HEK293 (cell line): Measurements from ENCODE around the gene GLIPR1L2.

Source experiments
- CTCF ChIA-PET: fragments of 350-600 bp; formaldehyde crosslinking; extraction: SDS; loops from one replicate; lab custom pipeline; 2021; ENCODE audit warnings: antibody characterized with exemption; lab: Yijun Ruan, JAX
- POLR2A ChIA-PET: fragments of 300-600 bp; formaldehyde crosslinking; extraction: SDS; loops from one replicate; lab custom pipeline; 2020; ENCODE audit warnings: antibody characterized with exemption, inconsistent platforms; lab: Yijun Ruan, JAX
- H3K27ac ChIP-seq: fragments of 200-500 bp; sonication (Bioruptor generic); 2 replicates; pipeline ENCODE4 v1.5.1; 2014; ENCODE audit warnings: low read depth, low read length, control low read depth, inconsistent platforms; ENCODE audit errors: extremely low read depth
- H3K36me3 ChIP-seq, 2 experiments: fragments of 200-500 bp in 1 of 2; sonication (Bioruptor generic) in 1 of 2; 1 replicate in 1 of 2; 2 replicates in 1 of 2; pipeline ENCODE4 v1.5.1; 2014 to 2017; ENCODE audit warnings: inconsistent platforms in 2 of 2, low read length in 2 of 2; ENCODE audit not compliant: control insufficient read depth in 2 of 2, insufficient read depth in 1 of 2
- H3K4me1 ChIP-seq: fragments of 200-500 bp; sonication (Bioruptor generic); 2 replicates; pipeline ENCODE4 v1.5.1; 2014; ENCODE audit warnings: mild to moderate bottlenecking, low read length, inconsistent platforms; ENCODE audit not compliant: control insufficient read depth, insufficient read depth
- H3K4me3 ChIP-seq: 2 replicates; pipeline ENCODE4 v1.5.1; 2011; ENCODE audit warnings: low read depth, mild to moderate bottlenecking, control low read depth, low read length, moderate library complexity
- H3K9me3 ChIP-seq: fragments of 200-500 bp; sonication (Bioruptor generic); 2 replicates; pipeline ENCODE4 v1.5.1; 2014; ENCODE audit warnings: low read depth, low read length, inconsistent platforms; ENCODE audit not compliant: control insufficient read depth, insufficient read depth
- BCL11B ChIP-seq: fragments of 450-650 bp; formaldehyde crosslinking; IDR thresholded peaks from 2 replicates; pipeline ENCODE4 v1.5.1; 2016; ENCODE audit warnings: low read depth, missing biosample characterization, missing genetic modification characterization
- EGR2 ChIP-seq: fragments of 450-650 bp; formaldehyde crosslinking; IDR thresholded peaks from 2 replicates; pipeline ENCODE4 v1.5.1; 2016; ENCODE audit warnings: low read depth, missing biosample characterization, missing genetic modification characterization
- SP3 ChIP-seq: fragments of 450-650 bp; formaldehyde crosslinking; IDR thresholded peaks from 2 replicates; pipeline ENCODE4 v1.5.1; 2016; ENCODE audit warnings: missing biosample characterization, missing genetic modification characterization
- YY1 ChIP-seq: fragments of 450-650 bp; formaldehyde crosslinking; IDR thresholded peaks from 2 replicates; pipeline ENCODE4 v1.5.1; 2018; ENCODE audit warnings: missing biosample characterization, missing genetic modification characterization
- ZBTB7A ChIP-seq: fragments of 450-650 bp; formaldehyde crosslinking; IDR thresholded peaks from 2 replicates; pipeline ENCODE4 v1.5.1; 2016; ENCODE audit warnings: low read depth, missing biosample characterization, missing genetic modification characterization
- ZNF10 ChIP-seq: fragments of 450-650 bp; formaldehyde crosslinking; IDR thresholded peaks from 2 replicates; pipeline ENCODE4 v1.5.1; 2017; ENCODE audit warnings: missing biosample characterization, missing genetic modification characterization
- ZNF174 ChIP-seq: fragments of 450-650 bp; formaldehyde crosslinking; IDR thresholded peaks from 2 replicates; pipeline ENCODE4 v1.5.0; 2017; ENCODE audit warnings: missing biosample characterization, mild to moderate bottlenecking, missing genetic modification characterization
- ZNF184 ChIP-seq: fragments of 450-650 bp; IDR thresholded peaks from 2 replicates; pipeline ENCODE4 v1.5.1; 2018; ENCODE audit warnings: missing biosample characterization, mild to moderate bottlenecking, missing genetic modification characterization
- ZNF223 ChIP-seq: fragments of 450-650 bp; formaldehyde crosslinking; IDR thresholded peaks from 2 replicates; pipeline ENCODE4 v1.5.1; 2016; ENCODE audit warnings: missing biosample characterization, missing genetic modification characterization
- ZNF302 ChIP-seq: fragments of 450-650 bp; formaldehyde crosslinking; IDR thresholded peaks from 2 replicates; pipeline ENCODE4 v1.5.1; 2016; ENCODE audit warnings: missing biosample characterization, missing genetic modification characterization, low read depth
- ZNF510 ChIP-seq: fragments of 450-650 bp; formaldehyde crosslinking; IDR thresholded peaks from 2 replicates; pipeline ENCODE4 v1.5.1; 2018; ENCODE audit warnings: mild to moderate bottlenecking, missing genetic modification characterization, missing biosample characterization; ENCODE audit not compliant: insufficient replicate concordance
- ZNF548 ChIP-seq: fragments of 450-650 bp; formaldehyde crosslinking; IDR thresholded peaks from 2 replicates; pipeline ENCODE4 v1.5.1; 2016; ENCODE audit warnings: missing biosample characterization, missing genetic modification characterization
- ZNF621 ChIP-seq: fragments of 450-650 bp; formaldehyde crosslinking; IDR thresholded peaks from 2 replicates; pipeline ENCODE4 v1.5.1; 2017; ENCODE audit warnings: missing biosample characterization, missing genetic modification characterization
- ZNF624 ChIP-seq: fragments of 450-650 bp; formaldehyde crosslinking; IDR thresholded peaks from 2 replicates; pipeline ENCODE4 v1.5.1; 2017; ENCODE audit warnings: missing biosample characterization, missing genetic modification characterization
- ZNF658 ChIP-seq: fragments of 450-650 bp; formaldehyde crosslinking; IDR thresholded peaks from 2 replicates; pipeline ENCODE4; 2016; ENCODE audit warnings: missing biosample characterization, missing genetic modification characterization
- ZNF660 ChIP-seq: fragments of 450-650 bp; IDR thresholded peaks from 2 replicates; pipeline ENCODE4 v1.5.1; 2018; ENCODE audit warnings: missing biosample characterization, mild to moderate bottlenecking, missing genetic modification characterization
- ZSCAN16 ChIP-seq: fragments of 450-650 bp; formaldehyde crosslinking; IDR thresholded peaks from 2 replicates; pipeline ENCODE4 v1.5.1; 2016; ENCODE audit warnings: missing biosample characterization, missing genetic modification characterization
- TF ChIP-seq, protein P1 (sequence below): fragments of 450-650 bp; formaldehyde crosslinking; IDR thresholded peaks from 2 replicates; pipeline ENCODE4 v1.5.1; 2016; ENCODE audit warnings: missing biosample characterization, missing genetic modification characterization
- TF ChIP-seq, protein P2 (sequence below): fragments of 450-650 bp; formaldehyde crosslinking; IDR thresholded peaks from 2 replicates; pipeline ENCODE4 v1.5.1; 2016; ENCODE audit warnings: missing biosample characterization, missing genetic modification characterization, low read depth
- TF ChIP-seq, protein P3 (sequence below): fragments of 450-650 bp; formaldehyde crosslinking; IDR thresholded peaks from 2 replicates; pipeline ENCODE4 v1.5.1; 2016; ENCODE audit warnings: missing biosample characterization, missing genetic modification characterization
- TF ChIP-seq, protein P4 (sequence below): fragments of 450-650 bp; formaldehyde crosslinking; IDR thresholded peaks from 2 replicates; pipeline ENCODE4 v1.5.1; 2017; ENCODE audit warnings: missing biosample characterization, missing genetic modification characterization
- TF ChIP-seq, protein P5 (sequence below): fragments of 450-650 bp; IDR thresholded peaks from 2 replicates; pipeline ENCODE4 v1.5.1; 2018; ENCODE audit warnings: missing biosample characterization, missing genetic modification characterization
- TF ChIP-seq, protein P6 (sequence below): fragments of 450-650 bp; formaldehyde crosslinking; IDR thresholded peaks from 2 replicates; pipeline ENCODE4 v1.5.1; 2016; ENCODE audit warnings: missing biosample characterization, missing genetic modification characterization, low read depth

GLIPR1L2 gene

DNA sequence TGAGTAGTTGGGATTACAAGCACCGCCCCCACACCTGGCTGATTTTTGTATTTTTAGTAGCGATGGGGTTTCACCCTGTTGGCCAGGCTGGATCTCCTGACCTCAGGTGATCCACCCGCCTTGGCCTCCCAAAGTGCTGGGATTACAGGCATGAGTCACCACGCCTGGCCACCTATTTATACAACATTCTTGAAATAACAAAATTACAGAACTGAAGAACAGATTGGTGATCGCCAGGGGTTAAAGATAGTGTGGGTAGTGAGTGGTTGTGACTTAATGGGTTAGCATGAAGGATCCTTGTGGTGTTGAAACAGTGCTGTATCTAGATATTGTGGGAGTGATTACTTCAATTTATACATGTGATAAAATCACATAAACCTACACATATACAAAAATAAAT, 49.0 kb upstream of the GLIPR1L2 start:
- no peak overlapping the region for H3K4me3 ChIP-seq
- H3K27ac ChIP-seq, result no peak overlapping the region
- TF ChIP-seq EGR2 (tag by site-specific recombination) (peak; percentile 56), ZNF174 (tag by site-specific recombination) (no peak), YY1 (tag by site-specific recombination) (no peak), ZNF302 (no peak), ZSCAN16 (tag by site-specific recombination) (no peak), ZNF223 (no peak), ZNF624 (no peak)
- ChIA-PET CTCF (interaction anchor here (0.6 kb wide), 1 partner anchor 17 kb away, joined by 3 read pairs; no protein-coding TSS in a partner anchor), POLR2A (no interaction called here)
- H3K9me3 ChIP-seq, result no peaks in the 10 kb centered on the region
- H3K4me1 ChIP-seq, result no peaks in the 10 kb centered on the region; the same call in 1 of the 2 replicates
- H3K36me3 ChIP-seq, result no peaks in the 10 kb centered on the region

DNA sequence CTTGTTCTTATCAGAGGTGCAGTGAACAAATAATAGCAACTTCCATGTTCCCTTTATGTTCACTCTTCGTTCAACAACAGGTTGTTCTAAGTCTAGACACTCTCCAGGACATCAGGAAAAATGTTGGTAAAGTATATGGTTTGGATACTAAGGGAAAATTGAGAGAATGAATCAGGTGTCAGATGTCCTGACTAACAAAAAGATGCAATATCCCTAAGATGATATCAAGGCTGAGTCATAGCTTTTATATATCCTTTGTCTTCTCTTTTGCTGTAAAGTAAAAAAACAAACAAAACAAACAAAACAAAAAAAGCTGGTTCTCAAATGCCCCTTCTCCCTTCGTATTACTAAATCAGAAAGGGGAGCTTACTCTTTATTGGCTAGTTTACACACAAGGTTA, 45.4 kb upstream of the GLIPR1L2 start:
- no peak overlapping the region for H3K4me3 ChIP-seq
- POLR2A ChIA-PET, result no interaction called here
- TF ChIP-seq ZNF510 (tag by site-specific recombination), result no peak
- TF ChIP-seq, protein P1, sequence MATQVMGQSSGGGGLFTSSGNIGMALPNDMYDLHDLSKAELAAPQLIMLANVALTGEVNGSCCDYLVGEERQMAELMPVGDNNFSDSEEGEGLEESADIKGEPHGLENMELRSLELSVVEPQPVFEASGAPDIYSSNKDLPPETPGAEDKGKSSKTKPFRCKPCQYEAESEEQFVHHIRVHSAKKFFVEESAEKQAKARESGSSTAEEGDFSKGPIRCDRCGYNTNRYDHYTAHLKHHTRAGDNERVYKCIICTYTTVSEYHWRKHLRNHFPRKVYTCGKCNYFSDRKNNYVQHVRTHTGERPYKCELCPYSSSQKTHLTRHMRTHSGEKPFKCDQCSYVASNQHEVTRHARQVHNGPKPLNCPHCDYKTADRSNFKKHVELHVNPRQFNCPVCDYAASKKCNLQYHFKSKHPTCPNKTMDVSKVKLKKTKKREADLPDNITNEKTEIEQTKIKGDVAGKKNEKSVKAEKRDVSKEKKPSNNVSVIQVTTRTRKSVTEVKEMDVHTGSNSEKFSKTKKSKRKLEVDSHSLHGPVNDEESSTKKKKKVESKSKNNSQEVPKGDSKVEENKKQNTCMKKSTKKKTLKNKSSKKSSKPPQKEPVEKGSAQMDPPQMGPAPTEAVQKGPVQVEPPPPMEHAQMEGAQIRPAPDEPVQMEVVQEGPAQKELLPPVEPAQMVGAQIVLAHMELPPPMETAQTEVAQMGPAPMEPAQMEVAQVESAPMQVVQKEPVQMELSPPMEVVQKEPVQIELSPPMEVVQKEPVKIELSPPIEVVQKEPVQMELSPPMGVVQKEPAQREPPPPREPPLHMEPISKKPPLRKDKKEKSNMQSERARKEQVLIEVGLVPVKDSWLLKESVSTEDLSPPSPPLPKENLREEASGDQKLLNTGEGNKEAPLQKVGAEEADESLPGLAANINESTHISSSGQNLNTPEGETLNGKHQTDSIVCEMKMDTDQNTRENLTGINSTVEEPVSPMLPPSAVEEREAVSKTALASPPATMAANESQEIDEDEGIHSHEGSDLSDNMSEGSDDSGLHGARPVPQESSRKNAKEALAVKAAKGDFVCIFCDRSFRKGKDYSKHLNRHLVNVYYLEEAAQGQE (tag by site-specific recombination), result no peak
- no peak for TF ChIP-seq BCL11B
- TF ChIP-seq, protein P2, sequence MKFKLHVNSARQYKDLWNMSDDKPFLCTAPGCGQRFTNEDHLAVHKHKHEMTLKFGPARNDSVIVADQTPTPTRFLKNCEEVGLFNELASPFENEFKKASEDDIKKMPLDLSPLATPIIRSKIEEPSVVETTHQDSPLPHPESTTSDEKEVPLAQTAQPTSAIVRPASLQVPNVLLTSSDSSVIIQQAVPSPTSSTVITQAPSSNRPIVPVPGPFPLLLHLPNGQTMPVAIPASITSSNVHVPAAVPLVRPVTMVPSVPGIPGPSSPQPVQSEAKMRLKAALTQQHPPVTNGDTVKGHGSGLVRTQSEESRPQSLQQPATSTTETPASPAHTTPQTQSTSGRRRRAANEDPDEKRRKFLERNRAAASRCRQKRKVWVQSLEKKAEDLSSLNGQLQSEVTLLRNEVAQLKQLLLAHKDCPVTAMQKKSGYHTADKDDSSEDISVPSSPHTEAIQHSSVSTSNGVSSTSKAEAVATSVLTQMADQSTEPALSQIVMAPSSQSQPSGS (tag by site-specific recombination), result no peak
- TF ChIP-seq ZNF184 (tag by site-specific recombination), result no peak
- TF ChIP-seq, protein P3, sequence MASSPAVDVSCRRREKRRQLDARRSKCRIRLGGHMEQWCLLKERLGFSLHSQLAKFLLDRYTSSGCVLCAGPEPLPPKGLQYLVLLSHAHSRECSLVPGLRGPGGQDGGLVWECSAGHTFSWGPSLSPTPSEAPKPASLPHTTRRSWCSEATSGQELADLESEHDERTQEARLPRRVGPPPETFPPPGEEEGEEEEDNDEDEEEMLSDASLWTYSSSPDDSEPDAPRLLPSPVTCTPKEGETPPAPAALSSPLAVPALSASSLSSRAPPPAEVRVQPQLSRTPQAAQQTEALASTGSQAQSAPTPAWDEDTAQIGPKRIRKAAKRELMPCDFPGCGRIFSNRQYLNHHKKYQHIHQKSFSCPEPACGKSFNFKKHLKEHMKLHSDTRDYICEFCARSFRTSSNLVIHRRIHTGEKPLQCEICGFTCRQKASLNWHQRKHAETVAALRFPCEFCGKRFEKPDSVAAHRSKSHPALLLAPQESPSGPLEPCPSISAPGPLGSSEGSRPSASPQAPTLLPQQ (tag by site-specific recombination), result no peak
- TF ChIP-seq ZNF548 (tag by site-specific recombination), result no peak
- TF ChIP-seq SP3 (tag by site-specific recombination), result no peak
- TF ChIP-seq, protein P4, sequence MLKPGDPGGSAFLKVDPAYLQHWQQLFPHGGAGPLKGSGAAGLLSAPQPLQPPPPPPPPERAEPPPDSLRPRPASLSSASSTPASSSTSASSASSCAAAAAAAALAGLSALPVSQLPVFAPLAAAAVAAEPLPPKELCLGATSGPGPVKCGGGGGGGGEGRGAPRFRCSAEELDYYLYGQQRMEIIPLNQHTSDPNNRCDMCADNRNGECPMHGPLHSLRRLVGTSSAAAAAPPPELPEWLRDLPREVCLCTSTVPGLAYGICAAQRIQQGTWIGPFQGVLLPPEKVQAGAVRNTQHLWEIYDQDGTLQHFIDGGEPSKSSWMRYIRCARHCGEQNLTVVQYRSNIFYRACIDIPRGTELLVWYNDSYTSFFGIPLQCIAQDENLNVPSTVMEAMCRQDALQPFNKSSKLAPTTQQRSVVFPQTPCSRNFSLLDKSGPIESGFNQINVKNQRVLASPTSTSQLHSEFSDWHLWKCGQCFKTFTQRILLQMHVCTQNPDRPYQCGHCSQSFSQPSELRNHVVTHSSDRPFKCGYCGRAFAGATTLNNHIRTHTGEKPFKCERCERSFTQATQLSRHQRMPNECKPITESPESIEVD (tag by site-specific recombination), result no peak
- no peak for TF ChIP-seq ZNF10
- TF ChIP-seq, protein P5, sequence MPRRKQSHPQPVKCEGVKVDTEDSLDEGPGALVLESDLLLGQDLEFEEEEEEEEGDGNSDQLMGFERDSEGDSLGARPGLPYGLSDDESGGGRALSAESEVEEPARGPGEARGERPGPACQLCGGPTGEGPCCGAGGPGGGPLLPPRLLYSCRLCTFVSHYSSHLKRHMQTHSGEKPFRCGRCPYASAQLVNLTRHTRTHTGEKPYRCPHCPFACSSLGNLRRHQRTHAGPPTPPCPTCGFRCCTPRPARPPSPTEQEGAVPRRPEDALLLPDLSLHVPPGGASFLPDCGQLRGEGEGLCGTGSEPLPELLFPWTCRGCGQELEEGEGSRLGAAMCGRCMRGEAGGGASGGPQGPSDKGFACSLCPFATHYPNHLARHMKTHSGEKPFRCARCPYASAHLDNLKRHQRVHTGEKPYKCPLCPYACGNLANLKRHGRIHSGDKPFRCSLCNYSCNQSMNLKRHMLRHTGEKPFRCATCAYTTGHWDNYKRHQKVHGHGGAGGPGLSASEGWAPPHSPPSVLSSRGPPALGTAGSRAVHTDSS (tag by site-specific recombination), result no peak
- TF ChIP-seq, protein P6, sequence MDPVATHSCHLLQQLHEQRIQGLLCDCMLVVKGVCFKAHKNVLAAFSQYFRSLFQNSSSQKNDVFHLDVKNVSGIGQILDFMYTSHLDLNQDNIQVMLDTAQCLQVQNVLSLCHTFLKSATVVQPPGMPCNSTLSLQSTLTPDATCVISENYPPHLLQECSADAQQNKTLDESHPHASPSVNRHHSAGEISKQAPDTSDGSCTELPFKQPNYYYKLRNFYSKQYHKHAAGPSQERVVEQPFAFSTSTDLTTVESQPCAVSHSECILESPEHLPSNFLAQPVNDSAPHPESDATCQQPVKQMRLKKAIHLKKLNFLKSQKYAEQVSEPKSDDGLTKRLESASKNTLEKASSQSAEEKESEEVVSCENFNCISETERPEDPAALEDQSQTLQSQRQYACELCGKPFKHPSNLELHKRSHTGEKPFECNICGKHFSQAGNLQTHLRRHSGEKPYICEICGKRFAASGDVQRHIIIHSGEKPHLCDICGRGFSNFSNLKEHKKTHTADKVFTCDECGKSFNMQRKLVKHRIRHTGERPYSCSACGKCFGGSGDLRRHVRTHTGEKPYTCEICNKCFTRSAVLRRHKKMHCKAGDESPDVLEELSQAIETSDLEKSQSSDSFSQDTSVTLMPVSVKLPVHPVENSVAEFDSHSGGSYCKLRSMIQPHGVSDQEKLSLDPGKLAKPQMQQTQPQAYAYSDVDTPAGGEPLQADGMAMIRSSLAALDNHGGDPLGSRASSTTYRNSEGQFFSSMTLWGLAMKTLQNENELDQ (tag by site-specific recombination), result no peak
- TF ChIP-seq ZNF660 (tag by site-specific recombination), result no peak
- TF ChIP-seq ZNF658 (tag by site-specific recombination), result no peak
- TF ChIP-seq ZNF621 (tag by site-specific recombination), result no peak
- TF ChIP-seq ZBTB7A (tag by site-specific recombination), result no peak

More for the DNA sequence above, 45.4 kb upstream of the GLIPR1L2 start:
- no peaks in the 10 kb centered on the region; the same call in 1 of the 2 replicates for H3K4me1 ChIP-seq
- CTCF ChIA-PET, result interaction anchor here (0.8 kb wide), 1 partner anchor 10 kb away, joined by 7 read pairs; no protein-coding TSS in a partner anchor
- H3K36me3 ChIP-seq, result no peaks in the 10 kb centered on the region
- H3K9me3 ChIP-seq, result no peaks in the 10 kb centered on the region
- no peak overlapping the region for H3K27ac ChIP-seq
